Activated CD8-positive, alpha-beta T cell treated with anti-CD3 and anti-CD28 coated beads, Interleukin-2, amount 10 ng/mL, durations not matched to agents 7 days and 5 days (primary cell): ENCODE measurements around the gene JAKMIP3. TPM values are rescaled to one million over a fixed set of nuclear protein-coding genes. Genes with fewer than 3 reads are reported as not detected.

Source experiments
- ATAC-seq: fragments of 150-1000 bp; cut with Tn5 transposase; one replicate; pipeline ENCODE4 v1.10.0; 2021; ENCODE audit warnings: moderate library complexity
- CTCF ChIA-PET: fragments of 350-600 bp; sonication (Branson Sonifier 250); formaldehyde crosslinking; loops from one replicate; lab custom pipeline; 2021; ENCODE audit warnings: antibody characterized with exemption; lab: Charles Lee
- POLR2A ChIA-PET: fragments of 350-600 bp; sonication (Branson Sonifier 250); formaldehyde crosslinking; loops from one replicate; lab custom pipeline; 2021; ENCODE audit warnings: antibody characterized with exemption; lab: Charles Lee
- DNase-seq: peaks from one replicate; pipeline ENCODE4 v3.0.0-alpha.2; 2020
- H3K27ac Mint-ChIP-seq: one replicate; pipeline ENCODE4 v1.8.0; 2021; ENCODE audit warnings: mild to moderate bottlenecking, mixed read lengths
- H3K27me3 Mint-ChIP-seq: one replicate; pipeline ENCODE4 v1.8.0; 2021; ENCODE audit warnings: low read depth, mixed read lengths
- H3K36me3 Mint-ChIP-seq: one replicate; pipeline ENCODE4 v1.8.0; 2021; ENCODE audit warnings: low read depth, mixed read lengths
- H3K4me1 Mint-ChIP-seq: one replicate; pipeline ENCODE4 v1.8.0; 2021; ENCODE audit warnings: low read depth, mixed read lengths
- H3K4me3 Mint-ChIP-seq: one replicate; pipeline ENCODE4 v1.8.0; 2021; ENCODE audit warnings: mild to moderate bottlenecking, mixed read lengths
- H3K9me3 Mint-ChIP-seq: one replicate; pipeline ENCODE4 v1.8.0; 2022; ENCODE audit warnings: mixed read lengths; ENCODE audit not compliant: insufficient read depth
- total RNA-seq, 2 experiments: library from RNA; stranded (reverse); gene quantifications; one replicate each; pipeline ENCODE4 v1.2.3, GENCODE V29; 2021

JAKMIP3 gene
- total RNA-seq, 2 experiments from 2014 or later = 0.08 TPM

- H3K9me3 Mint-ChIP-seq = no peaks in the 10 kb centered on the region
- ATAC-seq (no peak), DNase-seq (no peak)
- no peaks in the 10 kb centered on the region for H3K36me3 Mint-ChIP-seq
- H3K27me3 Mint-ChIP-seq = peaks cover 38% of the 10 kb centered on the region
- no peak overlapping the region for H3K27ac Mint-ChIP-seq
- ChIA-PET POLR2A (no interaction called here), CTCF (interaction anchor here (1.4 kb wide), 1 partner anchor 8 kb away, joined by 3 read pairs; no protein-coding TSS in a partner anchor)
- H3K4me3 Mint-ChIP-seq = no peak overlapping the region
- H3K4me1 Mint-ChIP-seq = peaks cover 4% of the 10 kb centered on the region
Observed at GRCh38 chr10:132030898-132031463, 34.8 kb upstream of the JAKMIP3 start.

- ChIA-PET CTCF (interaction anchor here (1.7 kb wide), 1 partner anchor 11 kb away, joined by 7 read pairs; no protein-coding TSS in a partner anchor), POLR2A (no interaction called here)
- Mint-ChIP-seq H3K9me3 (no peaks in the 10 kb centered on the region), H3K4me1 (peaks cover 5% of the 10 kb centered on the region), H3K36me3 (no peaks in the 10 kb centered on the region), H3K27ac (no peak overlapping the region), H3K4me3 (no peak overlapping the region), H3K27me3 (peaks cover 45% of the 10 kb centered on the region)
- DNase-seq (no peak), ATAC-seq (no peak)
Observed at GRCh38 chr10:132033632-132034031, 32.1 kb upstream of the JAKMIP3 start.

GRCh38 chr10:132035476-132035875, 30.3 kb upstream of the JAKMIP3 start:
- CTCF ChIA-PET = interaction anchor here (1.4 kb wide), 1 partner anchor 13 kb away, joined by 4 read pairs; no protein-coding TSS in a partner anchor
- Mint-ChIP-seq H3K9me3 (no peaks in the 10 kb centered on the region), H3K36me3 (no peaks in the 10 kb centered on the region), H3K4me1 (peaks cover 4% of the 10 kb centered on the region), H3K27ac (no peak overlapping the region), H3K4me3 (no peak overlapping the region), H3K27me3 (peaks cover 45% of the 10 kb centered on the region)
- POLR2A ChIA-PET = no interaction called here
- ATAC-seq (no peak), DNase-seq (no peak)

- peaks cover 45% of the 10 kb centered on the region for H3K27me3 Mint-ChIP-seq
- no peak for DNase-seq
Observed at GRCh38 chr10:132036153-132036886, 29.4 kb upstream of the JAKMIP3 start.

GRCh38 chr10:132036887-132037675, 28.7 kb upstream of the JAKMIP3 start:
- Mint-ChIP-seq H3K4me1 (peaks cover 4% of the 10 kb centered on the region), H3K4me3 (no peak overlapping the region), H3K27me3 (peaks cover 46% of the 10 kb centered on the region), H3K9me3 (no peaks in the 10 kb centered on the region), H3K36me3 (no peaks in the 10 kb centered on the region), H3K27ac (no peak overlapping the region)
- no peak for DNase-seq
- peak; percentile 47 for ATAC-seq
- ChIA-PET CTCF (interaction anchor here (1.6 to 2.3 kb wide), 2 partner anchors 14 to 151 kb away, joined by 4 to 9 read pairs; no protein-coding TSS in a partner anchor), POLR2A (no interaction called here)

More at GRCh38 chr10:132036153-132036886, 29.4 kb upstream of the JAKMIP3 start:
- H3K4me3 Mint-ChIP-seq = no peak overlapping the region
- H3K27ac Mint-ChIP-seq = no peak overlapping the region
- CTCF ChIA-PET = interaction anchor here (1.4 kb wide), 1 partner anchor 13 kb away, joined by 4 read pairs; no protein-coding TSS in a partner anchor
- H3K9me3 Mint-ChIP-seq = no peaks in the 10 kb centered on the region
- H3K4me1 Mint-ChIP-seq = peaks cover 4% of the 10 kb centered on the region
- no peaks in the 10 kb centered on the region for H3K36me3 Mint-ChIP-seq
- POLR2A ChIA-PET = no interaction called here
- ATAC-seq = peak; percentile 59

- ChIA-PET CTCF (interaction anchor here (1.6 to 2.3 kb wide), 2 partner anchors 15 to 152 kb away, joined by 4 to 9 read pairs; no protein-coding TSS in a partner anchor), POLR2A (no interaction called here)
- Mint-ChIP-seq H3K9me3 (no peaks in the 10 kb centered on the region), H3K36me3 (no peaks in the 10 kb centered on the region), H3K27me3 (peaks cover 50% of the 10 kb centered on the region), H3K4me1 (peaks cover 4% of the 10 kb centered on the region), H3K4me3 (no peak overlapping the region), H3K27ac (no peak overlapping the region)
- no peak for ATAC-seq
- no peak for DNase-seq
Observed at GRCh38 chr10:132037676-132037975, 28.1 kb upstream of the JAKMIP3 start.

GRCh38 chr10:132039371-132039770, 26.4 kb upstream of the JAKMIP3 start:
- peaks cover 48% of the 10 kb centered on the region for H3K27me3 Mint-ChIP-seq
- no peak overlapping the region for H3K4me3 Mint-ChIP-seq
- ATAC-seq = no peak
- H3K9me3 Mint-ChIP-seq = no peaks in the 10 kb centered on the region
- H3K4me1 Mint-ChIP-seq = peaks cover 4% of the 10 kb centered on the region
- ChIA-PET POLR2A (no interaction called here), CTCF (no interaction called here)
- H3K36me3 Mint-ChIP-seq = no peaks in the 10 kb centered on the region
- no peak overlapping the region for H3K27ac Mint-ChIP-seq
- no peak for DNase-seq

- CTCF ChIA-PET = no interaction called here
- no peak for ATAC-seq
- no peaks in the 10 kb centered on the region for H3K36me3 Mint-ChIP-seq
- DNase-seq = no peak
- peaks cover 4% of the 10 kb centered on the region for H3K4me1 Mint-ChIP-seq
- POLR2A ChIA-PET = no interaction called here
- no peak overlapping the region for H3K27ac Mint-ChIP-seq
- no peaks in the 10 kb centered on the region for H3K9me3 Mint-ChIP-seq
- peaks cover 46% of the 10 kb centered on the region for H3K27me3 Mint-ChIP-seq
- no peak overlapping the region for H3K4me3 Mint-ChIP-seq
Observed at GRCh38 chr10:132040046-132040445, 25.7 kb upstream of the JAKMIP3 start.

GRCh38 chr10:132041340-132041739, 24.4 kb upstream of the JAKMIP3 start:
- ChIA-PET CTCF (no interaction called here), POLR2A (no interaction called here)
- no peak for ATAC-seq

GRCh38 chr10:132043861-132044695, 21.7 kb upstream of the JAKMIP3 start:
- H3K36me3 Mint-ChIP-seq = no peaks in the 10 kb centered on the region
- no peak overlapping the region for H3K4me3 Mint-ChIP-seq
- DNase-seq = no peak
- ChIA-PET CTCF (interaction anchor here (0.6 kb wide), 1 partner anchor 21 kb away, joined by 3 read pairs; no protein-coding TSS in a partner anchor), POLR2A (interaction anchor here (0.6 kb wide), 1 partner anchor 97 kb away, joined by 3 read pairs; no protein-coding TSS in a partner anchor)
- no peak overlapping the region for H3K27ac Mint-ChIP-seq
- no peaks in the 10 kb centered on the region for H3K4me1 Mint-ChIP-seq
- ATAC-seq = no peak
- no peaks in the 10 kb centered on the region for H3K9me3 Mint-ChIP-seq
- peaks cover 20% of the 10 kb centered on the region for H3K27me3 Mint-ChIP-seq

More at GRCh38 chr10:132041340-132041739, 24.4 kb upstream of the JAKMIP3 start:
- DNase-seq = no peak
- H3K4me3 Mint-ChIP-seq = no peak overlapping the region
- peaks cover 4% of the 10 kb centered on the region for H3K4me1 Mint-ChIP-seq
- peaks cover 34% of the 10 kb centered on the region for H3K27me3 Mint-ChIP-seq
- no peaks in the 10 kb centered on the region for H3K9me3 Mint-ChIP-seq
- H3K36me3 Mint-ChIP-seq = no peaks in the 10 kb centered on the region
- H3K27ac Mint-ChIP-seq = no peak overlapping the region

GRCh38 chr10:132044803-132045202, 20.9 kb upstream of the JAKMIP3 start:
- H3K27me3 Mint-ChIP-seq = peaks cover 20% of the 10 kb centered on the region
- H3K9me3 Mint-ChIP-seq = no peaks in the 10 kb centered on the region
- DNase-seq = no peak
- no peaks in the 10 kb centered on the region for H3K36me3 Mint-ChIP-seq
- no peak overlapping the region for H3K4me3 Mint-ChIP-seq
- H3K4me1 Mint-ChIP-seq = no peaks in the 10 kb centered on the region
- ChIA-PET POLR2A (no interaction called here), CTCF (interaction anchor here (0.6 kb wide), 1 partner anchor 22 kb away, joined by 3 read pairs; no protein-coding TSS in a partner anchor)
- ATAC-seq = no peak
- H3K27ac Mint-ChIP-seq = no peak overlapping the region
